DND-41 (cell line): Measurements from ENCODE around the gene DDRGK1.

Source experiments
- ATAC-seq: fragments of 200-7000 bp; cut with Tn5 transposase; 3 replicates; pipeline ENCODE4 v1.9.1; 2021; ENCODE audit warnings: low read depth; ENCODE audit not compliant: insufficient read depth
- DNase-seq: peaks from one replicate; pipeline ENCODE4 v3.0.0-alpha.2; 2020
- H2AFZ ChIP-seq: 2 replicates; pipeline ENCODE4 v1.6.0; 2012; ENCODE audit warnings: low read depth, low read length
- H3K27ac ChIP-seq: 2 replicates; pipeline ENCODE4 v1.5.1; 2012; ENCODE audit warnings: low read length, inconsistent platforms
- H3K27me3 ChIP-seq: fragments of 200-600 bp; sonication (generic); 2 replicates; pipeline ENCODE4 v1.6.0; 2012; ENCODE audit warnings: low read length, mild to moderate bottlenecking, inconsistent platforms; ENCODE audit not compliant: insufficient read depth, poor library complexity
- H3K36me3 ChIP-seq: 2 replicates; pipeline ENCODE4 v1.5.1; 2012; ENCODE audit warnings: low read length, inconsistent platforms; ENCODE audit not compliant: insufficient read depth
- H3K4me1 ChIP-seq: 2 replicates; pipeline ENCODE4 v1.5.1; 2012; ENCODE audit warnings: mild to moderate bottlenecking, low read length; ENCODE audit not compliant: insufficient read depth
- H3K4me2 ChIP-seq: 2 replicates; pipeline ENCODE4 v1.6.0; 2012; ENCODE audit warnings: mild to moderate bottlenecking, moderate library complexity, low read length, inconsistent platforms; ENCODE audit not compliant: insufficient read depth
- H3K4me3 ChIP-seq, 2 experiments: fragments of 200-600 bp in 1 of 2; shearing (Covaris generic) in 1 of 2; 2 replicates each; pipeline ENCODE4 v1.5.1; 2012 to 2016; ENCODE audit warnings: inconsistent platforms in 2 of 2, low read length in 2 of 2, mild to moderate bottlenecking in 2 of 2, low read depth in 1 of 2, moderate library complexity in 1 of 2
- H3K79me2 ChIP-seq: 2 replicates; pipeline ENCODE4 v1.6.0; 2012; ENCODE audit warnings: low read length, inconsistent platforms; ENCODE audit not compliant: insufficient read depth
- H3K9ac ChIP-seq: 2 replicates; pipeline ENCODE4 v1.6.0; 2012; ENCODE audit warnings: low read depth, mild to moderate bottlenecking, inconsistent platforms, low read length, moderate library complexity
- H3K9me3 ChIP-seq: 2 replicates; pipeline ENCODE4 v1.5.1; 2012; ENCODE audit warnings: low read length, moderate library complexity, mild to moderate bottlenecking, inconsistent platforms; ENCODE audit not compliant: insufficient read depth, severe bottlenecking
- H4K20me1 ChIP-seq: 2 replicates; pipeline ENCODE4 v1.6.0; 2012; ENCODE audit warnings: low read length; ENCODE audit not compliant: insufficient read depth
- EZH2 ChIP-seq: IDR thresholded peaks from 3 replicates; pipeline ENCODE4 v1.6.1; 2012; ENCODE audit warnings: borderline replicate concordance, low read depth, mild to moderate bottlenecking, moderate library complexity, low read length, inconsistent platforms; ENCODE audit not compliant: severe bottlenecking
- TF ChIP-seq, protein P1 (sequence below): IDR thresholded peaks from 2 replicates; pipeline ENCODE4 v1.5.1; 2012; ENCODE audit warnings: borderline replicate concordance, low read length, moderate library complexity, mild to moderate bottlenecking; ENCODE audit not compliant: poor library complexity, severe bottlenecking; ENCODE audit errors: extremely low read depth

DDRGK1 gene

GRCh38 chr20:3231116-3231515 is 26.6 kb upstream of the DDRGK1 start:
- Histone ChIP-seq H3K4me3 (no peak overlapping the region), H3K9ac (no peak overlapping the region), H3K9me3 (no peaks in the 10 kb centered on the region), H3K27me3 (peaks cover 2% of the 10 kb centered on the region), H3K4me1 (no peaks in the 10 kb centered on the region), H3K79me2 (no peaks in the 10 kb centered on the region), H3K27ac (no peak overlapping the region), H2AFZ (no peak overlapping the region), H4K20me1 (0 out of 2 replicates have a peak, but pooled peaks cover 3% of the 10 kb centered on the region), H3K36me3 (no peaks in the 10 kb centered on the region), H3K4me2 (no peak overlapping the region)
- ATAC-seq (no peak), DNase-seq (no peak)
- TF ChIP-seq, protein P1, sequence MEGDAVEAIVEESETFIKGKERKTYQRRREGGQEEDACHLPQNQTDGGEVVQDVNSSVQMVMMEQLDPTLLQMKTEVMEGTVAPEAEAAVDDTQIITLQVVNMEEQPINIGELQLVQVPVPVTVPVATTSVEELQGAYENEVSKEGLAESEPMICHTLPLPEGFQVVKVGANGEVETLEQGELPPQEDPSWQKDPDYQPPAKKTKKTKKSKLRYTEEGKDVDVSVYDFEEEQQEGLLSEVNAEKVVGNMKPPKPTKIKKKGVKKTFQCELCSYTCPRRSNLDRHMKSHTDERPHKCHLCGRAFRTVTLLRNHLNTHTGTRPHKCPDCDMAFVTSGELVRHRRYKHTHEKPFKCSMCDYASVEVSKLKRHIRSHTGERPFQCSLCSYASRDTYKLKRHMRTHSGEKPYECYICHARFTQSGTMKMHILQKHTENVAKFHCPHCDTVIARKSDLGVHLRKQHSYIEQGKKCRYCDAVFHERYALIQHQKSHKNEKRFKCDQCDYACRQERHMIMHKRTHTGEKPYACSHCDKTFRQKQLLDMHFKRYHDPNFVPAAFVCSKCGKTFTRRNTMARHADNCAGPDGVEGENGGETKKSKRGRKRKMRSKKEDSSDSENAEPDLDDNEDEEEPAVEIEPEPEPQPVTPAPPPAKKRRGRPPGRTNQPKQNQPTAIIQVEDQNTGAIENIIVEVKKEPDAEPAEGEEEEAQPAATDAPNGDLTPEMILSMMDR, result no peak
- no peak for TF ChIP-seq EZH2

- Histone ChIP-seq H3K27me3 (no peaks in the 10 kb centered on the region), H3K4me1 (no peaks in the 10 kb centered on the region), H3K36me3 (no peaks in the 10 kb centered on the region), H3K9me3 (no peaks in the 10 kb centered on the region), H3K4me3 (no peak overlapping the region), H3K79me2 (no peaks in the 10 kb centered on the region), H3K27ac (no peak overlapping the region), H3K9ac (no peak overlapping the region), H3K4me2 (no peak overlapping the region), H2AFZ (no peak overlapping the region), H4K20me1 (no peaks in the 10 kb centered on the region)
- no peak for DNase-seq
- TF ChIP-seq, protein P1, result no peak
- no peak for TF ChIP-seq EZH2
- no peak for ATAC-seq
These were observed 25.3 kb upstream of the DDRGK1 start for GRCh38 chr20:3229798-3230197.

GRCh38 chr20:3229158-3229557 is 24.7 kb upstream of the DDRGK1 start:
- TF ChIP-seq EZH2, result no peak
- H3K27me3 ChIP-seq, result no peaks in the 10 kb centered on the region

DNA sequence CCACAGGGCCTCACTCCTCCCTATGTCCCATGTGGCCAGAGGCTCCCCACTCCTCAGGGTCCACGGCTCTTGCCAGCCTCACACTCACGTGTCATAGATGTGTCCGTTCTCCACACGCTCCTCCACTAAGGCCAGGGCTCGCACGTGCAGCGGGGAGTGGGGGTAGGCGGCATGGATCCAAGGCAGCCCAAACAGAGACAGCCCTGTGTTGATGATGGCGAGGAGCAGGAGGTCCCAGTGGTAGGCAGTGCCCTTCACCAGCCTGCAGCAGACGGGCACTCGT is 24.2 kb upstream of the DDRGK1 start:
- H3K9me3 ChIP-seq, result no peaks in the 10 kb centered on the region
- H3K36me3 ChIP-seq, result peaks cover 4% of the 10 kb centered on the region
- no peak overlapping the region for H3K4me2 ChIP-seq
- H3K27me3 ChIP-seq, result no peaks in the 10 kb centered on the region
- no peaks in the 10 kb centered on the region for H4K20me1 ChIP-seq
- no peak overlapping the region for H2AFZ ChIP-seq
- TF ChIP-seq, protein P1, result no peak
- TF ChIP-seq EZH2, result no peak
- no peak for DNase-seq
- no peak overlapping the region for H3K27ac ChIP-seq
- no peaks in the 10 kb centered on the region for H3K79me2 ChIP-seq
- no peak for ATAC-seq
- no peaks in the 10 kb centered on the region for H3K4me1 ChIP-seq
- H3K9ac ChIP-seq, result no peak overlapping the region
- H3K4me3 ChIP-seq, result no peak overlapping the region

More at GRCh38 chr20:3229158-3229557, 24.7 kb upstream of the DDRGK1 start:
- no peaks in the 10 kb centered on the region for H3K79me2 ChIP-seq
- DNase-seq, result no peak
- ATAC-seq, result no peak
- H3K27ac ChIP-seq, result no peak overlapping the region
- H3K9ac ChIP-seq, result no peak overlapping the region
- no peaks in the 10 kb centered on the region for H4K20me1 ChIP-seq
- H3K4me3 ChIP-seq, result no peak overlapping the region
- H3K4me1 ChIP-seq, result no peaks in the 10 kb centered on the region
- H3K9me3 ChIP-seq, result no peaks in the 10 kb centered on the region
- no peaks in the 10 kb centered on the region; the same call in 1 of the 2 replicates for H3K36me3 ChIP-seq
- no peak overlapping the region for H2AFZ ChIP-seq
- H3K4me2 ChIP-seq, result no peak overlapping the region
